GM10266 (cell line): ENCODE measurements around the gene USP3.
A peak's percentile ranks its signal among the peaks of the same experiment; 100 is the strongest.

Experiments used
- DNase-seq: peaks from one replicate; pipeline ENCODE4 v3.0.0; 2012; ENCODE audit errors: extremely low spot score
- CTCF ChIP-seq: IDR thresholded peaks from 2 replicates; pipeline ENCODE4 v1.5.1; 2012; ENCODE audit warnings: mild to moderate bottlenecking, low read depth; ENCODE audit not compliant: control insufficient read depth, insufficient read depth; ENCODE audit errors: missing control alignments

Gene USP3

GRCh38 chr15:63554337-63554927 lies 50.0 kb downstream of the USP3 start:
- DNase-seq, result no peak
- TF ChIP-seq CTCF, result no peak

GRCh38 chr15:63555507-63555906 lies 51.1 kb downstream of the USP3 start:
- no peak for TF ChIP-seq CTCF
- no peak for DNase-seq

- TF ChIP-seq CTCF, result no peak
- no peak for DNase-seq
Observed at GRCh38 chr15:63556246-63556645, 51.9 kb downstream of the USP3 start.

- no peak for TF ChIP-seq CTCF
- DNase-seq, result no peak
Observed at GRCh38 chr15:63556736-63557135, 52.3 kb downstream of the USP3 start.

- no peak for TF ChIP-seq CTCF
- DNase-seq, result no peak
Observed at GRCh38 chr15:63559753-63560152, 55.4 kb downstream of the USP3 start.

- peak; percentile 19 for DNase-seq
- TF ChIP-seq CTCF, result no peak
Observed at GRCh38 chr15:63560741-63561448, 56.5 kb downstream of the USP3 start.

- no peak for DNase-seq
- TF ChIP-seq CTCF, result no peak
Observed at GRCh38 chr15:63564093-63564492, 59.7 kb downstream of the USP3 start.
